Activated CD4-positive, alpha-beta T cell treated with anti-CD3 and anti-CD28 coated beads, Interleukin-2, amount 50 U/mL, for 4 hours (primary cell): ENCODE data around the gene SGCG.
"Not testable (repeated sequence)": the region's sequence is repeated elsewhere in the genome, so short reads cannot be mapped to it uniquely, and the experiment has no call there.

ENCODE experiments used
- DNase-seq, 2 experiments: peaks; one replicate each; pipeline ENCODE4 v3.0.0-alpha.2; 2020

The SGCG gene, protein sequence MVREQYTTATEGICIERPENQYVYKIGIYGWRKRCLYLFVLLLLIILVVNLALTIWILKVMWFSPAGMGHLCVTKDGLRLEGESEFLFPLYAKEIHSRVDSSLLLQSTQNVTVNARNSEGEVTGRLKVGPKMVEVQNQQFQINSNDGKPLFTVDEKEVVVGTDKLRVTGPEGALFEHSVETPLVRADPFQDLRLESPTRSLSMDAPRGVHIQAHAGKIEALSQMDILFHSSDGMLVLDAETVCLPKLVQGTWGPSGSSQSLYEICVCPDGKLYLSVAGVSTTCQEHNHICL

DNA sequence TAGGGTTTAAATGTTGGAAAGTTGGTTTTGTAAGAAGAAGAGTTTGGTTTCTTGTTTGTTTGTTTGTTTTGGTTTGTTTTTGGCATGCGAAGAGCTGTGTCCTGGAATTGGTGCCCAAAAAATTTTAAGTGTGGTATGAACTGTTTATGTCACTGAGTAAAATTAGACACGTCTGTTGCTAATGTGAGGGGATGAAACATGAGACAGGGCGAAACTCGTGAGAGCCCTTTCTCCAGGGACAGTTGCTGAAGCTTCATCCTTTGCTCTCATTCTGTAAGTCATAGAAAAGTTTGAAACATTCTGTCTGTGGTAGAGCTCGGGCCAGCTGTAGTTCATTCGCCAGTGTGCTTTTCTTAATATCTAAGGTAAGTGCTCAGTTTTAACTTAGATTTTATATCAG is at the start of gene SGCG:
TSS of gene SGCG (plus strand) at position 269 of the 400 bp plus-strand sequence. CDS start 22,716 bp downstream, outside the sequence.
- no peak for DNase-seq

DNA sequence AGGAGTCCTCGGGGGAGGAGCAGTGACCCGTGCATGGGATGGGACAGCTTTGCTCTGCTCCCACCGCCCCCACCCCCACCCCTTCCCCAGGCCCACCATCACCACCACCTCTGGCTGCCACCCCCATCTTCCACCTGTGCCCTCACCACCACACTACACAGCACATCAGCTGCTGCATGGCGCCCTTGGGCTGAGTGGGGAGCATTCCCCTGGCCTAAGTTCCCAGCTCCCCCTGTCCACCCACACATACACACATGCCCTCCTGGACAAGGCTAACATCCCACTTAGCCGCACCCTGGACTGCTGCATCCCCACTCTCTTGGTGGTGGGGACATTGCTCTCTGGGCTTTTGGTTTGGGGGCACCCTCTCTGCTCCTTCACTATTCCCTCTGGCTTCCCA is 46.2 kb upstream of the SGCG start:
- DNase-seq: no peak

DNA sequence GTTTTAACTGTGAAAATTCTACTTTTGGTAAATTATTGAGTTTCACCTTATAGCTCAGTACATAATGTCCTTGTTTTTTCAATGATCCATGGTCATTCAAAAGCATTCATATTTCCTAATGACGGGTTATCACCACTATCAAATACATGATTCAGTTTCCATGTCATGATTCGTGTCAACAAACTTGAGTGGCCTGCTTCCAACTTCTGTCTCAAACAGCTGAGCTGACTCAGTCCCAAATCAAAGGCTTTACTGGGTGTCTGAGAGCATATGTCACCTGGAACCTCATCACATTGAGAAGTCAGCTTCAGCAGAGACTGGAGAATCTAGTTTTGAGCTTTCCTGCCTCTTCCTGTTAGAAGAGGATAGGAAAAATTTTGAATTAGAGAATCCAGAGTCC is 40.3 kb upstream of the SGCG start:
- no peak for DNase-seq

DNA sequence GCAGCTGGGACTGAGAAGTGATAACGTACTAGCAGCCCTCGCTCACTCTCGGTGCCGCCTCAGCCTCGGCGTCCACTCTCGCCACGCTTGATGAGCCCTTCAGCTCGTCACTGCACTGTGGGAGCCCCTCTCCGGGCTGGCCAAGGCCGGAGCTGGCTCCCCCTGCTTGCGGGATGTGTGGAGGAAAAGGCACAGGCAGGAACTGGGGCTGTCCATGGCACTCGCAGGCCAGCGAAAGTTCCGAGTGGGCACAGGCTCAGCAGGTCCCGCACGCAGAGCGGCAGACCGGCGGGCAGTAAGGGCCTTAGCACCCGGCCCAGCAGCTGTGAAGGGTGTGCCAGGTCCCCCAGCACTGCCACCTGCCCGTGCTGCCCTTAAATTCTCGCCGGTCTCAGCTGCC is 38.8 kb upstream of the SGCG start:
- DNase-seq: no peak

DNA sequence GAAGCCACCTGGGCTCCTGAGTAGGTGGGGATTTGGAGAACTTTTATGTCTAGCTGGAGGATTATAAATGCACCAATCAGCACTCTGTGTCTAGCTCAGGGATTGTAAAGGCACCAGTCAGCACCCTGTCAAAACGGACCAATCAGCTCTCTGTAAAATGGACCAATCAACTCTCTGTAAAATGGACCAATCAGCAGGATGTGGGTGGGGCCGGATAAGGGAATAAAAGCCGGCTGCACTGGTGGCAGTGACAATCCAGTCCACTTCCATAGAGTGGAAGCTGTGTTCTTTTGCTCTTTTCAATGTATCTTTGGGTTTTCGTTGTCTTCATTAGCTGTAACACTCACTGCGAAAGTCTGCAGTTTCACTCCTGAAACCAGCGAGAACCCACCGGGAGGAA is 38.2 kb upstream of the SGCG start:
- DNase-seq: not testable (repeated sequence)

DNA sequence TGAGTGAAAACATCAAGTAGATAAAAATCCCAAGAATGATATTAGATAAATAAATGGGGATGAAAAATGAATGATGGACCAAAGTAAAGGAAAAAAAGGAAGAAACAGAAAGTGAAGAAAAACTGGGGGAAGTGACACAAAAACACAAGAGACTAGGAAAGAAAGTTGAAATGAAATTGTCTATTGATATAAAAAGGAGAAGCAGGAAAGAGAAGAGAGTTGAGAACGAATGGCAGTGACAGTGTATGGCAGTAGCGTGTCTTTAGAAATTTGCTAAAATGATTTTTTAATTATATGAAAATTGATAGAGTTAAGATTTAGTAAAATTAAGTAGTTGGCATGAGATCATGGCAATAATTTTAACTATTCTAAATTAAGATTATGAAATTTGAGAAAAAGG is 36.3 kb upstream of the SGCG start:
- DNase-seq: no peak

DNA sequence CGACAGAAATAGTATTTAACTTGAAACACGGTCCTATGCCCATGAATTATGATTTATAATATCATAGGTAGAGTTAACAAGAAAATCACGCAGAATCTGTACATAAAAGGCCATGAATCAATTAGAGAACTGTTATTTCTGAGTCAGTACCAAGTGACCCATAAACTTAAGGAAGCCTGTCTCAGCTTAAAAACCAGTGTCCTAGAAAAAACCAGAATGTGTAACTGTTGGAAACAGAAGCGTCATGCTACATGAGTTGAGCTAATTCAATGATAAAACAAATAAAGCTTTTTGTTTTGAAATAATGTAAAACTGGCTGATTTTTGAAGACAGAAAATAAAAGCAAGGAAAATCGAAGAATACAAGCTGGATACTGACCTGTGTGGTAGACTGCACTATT is 34.8 kb upstream of the SGCG start:
- DNase-seq: no peak

DNA sequence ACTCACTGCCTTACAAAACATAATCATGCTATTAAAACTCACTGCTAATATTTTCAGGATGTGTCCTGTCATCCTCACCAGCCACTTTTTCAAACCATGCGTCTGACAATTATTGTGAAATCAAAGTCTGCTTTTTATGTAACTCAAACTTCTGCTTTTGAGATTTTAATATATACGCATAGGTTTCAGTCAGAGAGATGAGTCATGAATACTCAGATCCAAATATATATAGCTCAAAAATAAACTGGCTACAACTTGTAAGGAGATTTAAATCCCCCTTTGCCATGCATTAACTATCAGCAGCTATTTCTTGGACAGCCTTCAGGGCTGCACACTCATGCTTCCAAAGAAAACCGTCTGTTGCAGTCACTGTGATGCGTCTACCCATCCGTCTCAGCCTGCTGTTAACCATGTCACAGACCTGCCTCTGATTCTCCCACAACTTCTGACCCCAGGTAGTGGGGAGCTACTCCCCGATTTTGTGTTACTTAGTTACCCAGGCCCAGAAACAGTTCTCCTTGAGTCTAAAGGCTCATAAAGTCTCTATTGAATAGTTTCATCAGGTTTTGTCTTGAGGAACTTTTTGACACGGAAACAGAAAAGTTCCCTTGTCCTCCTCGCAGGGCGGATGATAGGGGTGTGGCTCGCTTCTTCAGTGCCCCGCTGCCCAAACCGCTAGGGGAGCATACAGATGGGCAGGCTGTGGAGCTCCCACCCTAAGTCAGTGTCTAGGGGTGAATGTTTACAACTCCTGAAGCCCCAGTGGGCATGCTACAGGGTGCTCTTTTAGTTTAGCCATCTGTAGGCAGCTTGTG is 33.8 kb upstream of the SGCG start:
- no peak for DNase-seq

DNA sequence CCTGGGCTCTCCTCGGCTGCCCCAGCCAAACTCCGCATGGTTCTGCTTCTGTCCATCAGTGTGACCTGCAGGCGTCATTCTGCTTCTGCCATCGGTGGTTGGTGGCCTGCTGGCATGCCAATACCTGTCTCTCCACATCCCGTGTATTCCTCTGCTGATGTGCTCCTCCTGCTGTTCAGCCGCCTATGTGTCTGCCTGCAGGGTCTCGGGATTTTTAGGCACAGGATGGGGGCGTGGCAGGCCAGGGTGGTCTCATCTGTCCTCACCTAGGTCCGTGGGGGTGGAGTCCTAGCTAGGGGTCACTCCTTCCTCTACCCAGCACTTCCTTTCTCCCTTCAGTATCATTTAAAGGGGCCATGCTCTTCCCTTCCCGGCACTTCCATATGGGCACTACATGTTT is 33.0 kb upstream of the SGCG start:
- DNase-seq: no peak

DNA sequence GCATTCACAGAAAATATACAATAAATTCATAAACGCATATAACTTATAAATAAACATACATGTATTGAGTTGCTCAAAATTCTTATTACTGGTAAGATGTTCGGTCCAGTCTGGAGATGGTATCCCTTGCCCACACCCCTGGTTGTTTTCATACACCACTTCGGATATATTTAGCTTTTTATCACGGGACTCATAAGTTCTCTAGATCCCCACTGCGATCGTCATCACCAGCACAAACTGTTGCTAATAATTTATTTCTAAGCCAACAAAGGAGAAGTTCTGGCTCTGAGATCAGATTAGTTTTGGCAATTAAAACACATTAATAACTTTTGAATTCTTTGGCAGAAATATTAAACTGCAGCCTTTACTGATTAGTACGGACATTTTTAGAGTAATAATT is 23.0 kb upstream of the SGCG start:
- DNase-seq: no peak

DNA sequence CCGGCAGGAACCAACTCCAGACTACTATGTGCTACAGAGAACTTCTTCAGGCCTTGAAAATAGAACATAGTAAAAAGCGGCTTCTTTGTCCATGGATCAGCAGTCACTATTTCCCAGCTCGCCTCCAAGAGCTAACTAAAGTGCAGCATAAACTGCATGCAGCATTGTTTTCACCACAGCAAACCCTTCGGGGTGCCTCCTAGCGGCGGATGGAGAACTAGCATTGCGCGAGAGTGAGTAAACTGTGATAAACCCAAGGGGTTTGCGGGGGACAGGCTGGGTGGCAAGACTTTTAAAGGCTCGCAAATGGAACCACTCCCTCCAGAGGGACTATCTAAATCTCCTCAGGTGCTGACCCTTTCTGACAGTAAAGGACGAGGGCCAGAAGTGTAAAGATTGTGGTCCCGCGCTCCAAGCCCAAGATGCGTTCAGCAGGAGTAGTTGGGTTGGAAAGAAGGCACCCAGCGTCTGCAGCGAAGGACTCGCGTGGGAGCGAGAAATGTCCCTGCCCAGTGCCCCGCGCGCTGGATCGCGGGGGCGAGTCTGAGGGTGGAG is 21.5 kb upstream of the SGCG start:
- no peak for DNase-seq

DNA sequence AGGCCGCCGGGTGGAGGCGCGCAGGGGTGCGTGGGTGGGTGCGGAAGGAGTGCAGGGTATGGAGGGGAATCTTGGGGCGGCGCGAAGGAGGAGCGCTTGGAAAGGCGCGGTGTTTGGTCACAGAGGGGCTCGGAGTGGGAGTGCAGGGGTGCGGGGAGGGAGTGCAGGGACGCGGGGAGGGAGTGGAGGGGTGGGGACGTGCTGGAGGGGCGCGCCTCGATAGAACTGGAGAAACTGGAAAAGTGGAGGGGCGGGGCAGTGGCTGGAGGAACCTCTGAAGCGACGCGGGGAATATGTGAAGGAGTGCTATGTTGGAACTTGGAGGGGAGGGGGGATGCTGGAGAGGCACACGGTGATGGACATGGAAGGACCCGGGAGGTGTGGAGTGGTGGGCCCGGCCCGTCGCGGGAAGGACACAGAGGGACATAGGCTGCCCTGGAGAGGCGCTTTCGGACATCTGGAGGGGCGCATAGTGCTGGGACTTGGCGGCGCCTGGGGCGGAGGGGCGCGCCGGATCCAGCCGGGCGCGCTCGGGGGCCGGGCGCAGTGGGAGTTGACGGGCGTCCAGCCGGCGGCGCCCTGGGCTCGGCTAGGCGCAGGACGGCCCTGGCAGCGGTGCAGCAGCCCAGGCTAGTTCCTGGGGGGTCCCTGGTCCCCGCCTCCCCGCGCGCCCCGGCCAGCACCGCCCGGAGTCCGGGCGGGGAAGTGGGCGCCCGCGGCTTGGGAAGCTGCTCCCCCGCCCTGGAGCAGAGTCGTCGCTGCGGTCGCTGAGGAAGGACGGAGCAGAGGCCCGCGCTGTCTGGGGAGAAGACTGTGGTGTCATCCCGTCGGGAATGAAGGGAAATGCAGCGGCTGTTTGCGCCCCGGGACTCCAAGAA is 20.8 kb upstream of the SGCG start:
- DNase-seq: no peak

DNA sequence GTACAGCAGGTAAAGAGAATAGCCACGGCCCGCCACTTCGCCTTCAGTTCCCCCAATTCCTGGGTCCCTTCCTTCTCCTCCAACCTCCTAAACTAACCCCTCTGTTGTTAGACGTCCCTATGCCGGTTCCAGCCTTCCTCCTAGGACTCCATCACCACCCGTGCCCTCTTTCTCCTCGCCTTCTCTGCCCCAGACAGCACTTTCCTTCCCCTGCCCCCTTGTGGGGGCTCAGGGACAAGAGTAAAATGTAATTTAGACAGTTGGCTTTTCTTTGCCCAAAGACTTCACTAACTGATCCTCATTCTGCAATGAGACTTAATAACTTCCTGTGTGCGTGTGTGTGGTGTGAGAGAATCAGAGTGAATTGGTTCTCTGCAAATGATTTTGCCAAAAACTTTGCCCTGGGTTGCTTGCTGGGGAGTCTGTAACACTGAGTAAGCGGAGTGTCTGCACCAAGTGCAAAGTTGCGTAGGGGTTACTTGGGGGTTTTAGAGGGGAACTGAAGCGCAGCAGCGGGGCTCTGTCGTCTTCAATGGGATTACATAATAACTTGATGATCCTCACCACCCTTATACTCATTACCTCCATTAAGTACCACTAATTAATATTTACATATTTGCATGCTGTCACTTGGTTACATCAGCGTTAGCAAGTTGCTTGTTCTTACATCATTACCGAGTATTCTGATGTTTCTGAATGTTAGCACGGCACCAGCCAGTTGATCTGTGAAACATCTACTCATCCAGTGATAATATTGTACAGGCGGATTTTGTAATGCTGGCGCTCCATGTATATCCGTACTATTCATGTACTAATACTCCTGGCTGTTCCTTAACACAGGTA is 19.9 kb upstream of the SGCG start:
- no peak for DNase-seq

DNA sequence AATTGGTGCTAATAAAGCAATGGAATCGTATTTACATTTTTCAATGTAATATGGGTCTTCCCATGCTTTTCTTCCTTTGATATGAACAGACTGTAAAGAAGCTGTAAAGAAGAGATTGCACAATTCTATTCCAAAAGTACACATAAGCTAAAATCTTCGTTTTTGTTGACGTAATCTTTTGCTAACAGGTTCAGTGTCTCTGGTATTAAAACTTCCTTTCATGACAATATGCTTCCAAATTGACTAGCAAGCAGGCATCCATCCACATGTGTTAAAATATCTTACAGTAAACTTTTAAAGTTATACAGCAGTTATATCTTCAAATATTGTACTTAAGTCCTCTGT is 19.3 kb upstream of the SGCG start:
- DNase-seq: no peak

DNA sequence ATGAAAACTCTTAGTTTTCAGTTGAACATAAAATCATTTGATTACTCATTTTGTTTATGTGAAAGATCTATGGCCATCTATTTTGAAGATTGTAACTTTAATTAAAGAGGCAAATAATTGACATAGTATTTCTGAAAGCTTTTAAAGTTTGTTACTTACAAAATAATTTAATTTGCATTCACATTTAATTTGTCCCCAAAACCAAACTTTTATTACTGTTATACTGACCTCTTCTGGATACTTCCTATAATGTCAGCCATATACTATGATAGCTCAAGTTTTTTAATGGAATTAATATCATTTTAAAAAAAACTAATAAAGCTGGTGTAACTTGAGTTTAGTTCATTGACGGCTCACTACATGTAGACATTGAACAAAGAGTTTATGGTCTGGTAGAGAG is 4.9 kb upstream of the SGCG start:
- DNase-seq: no peak

DNA sequence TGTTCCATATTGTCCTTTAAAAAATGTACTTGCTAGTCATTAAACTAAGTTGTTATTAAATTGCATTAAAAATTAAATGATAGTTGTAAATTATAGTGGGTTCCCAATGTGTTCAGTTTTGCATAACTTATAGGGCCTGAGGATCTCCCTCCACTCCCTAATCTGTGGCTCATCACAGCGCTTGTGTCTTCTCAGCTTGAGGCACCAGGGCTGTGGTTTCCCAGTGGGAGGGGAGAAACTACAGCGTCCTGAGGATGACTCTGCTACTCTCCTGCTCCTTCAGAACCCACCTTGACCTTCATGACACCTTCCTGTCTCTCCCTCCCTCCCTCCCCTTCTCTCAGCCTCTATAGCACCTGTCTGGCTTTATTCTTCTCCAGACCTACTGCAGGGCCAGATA is 1.4 kb downstream of the SGCG start:
- DNase-seq: no peak

DNA sequence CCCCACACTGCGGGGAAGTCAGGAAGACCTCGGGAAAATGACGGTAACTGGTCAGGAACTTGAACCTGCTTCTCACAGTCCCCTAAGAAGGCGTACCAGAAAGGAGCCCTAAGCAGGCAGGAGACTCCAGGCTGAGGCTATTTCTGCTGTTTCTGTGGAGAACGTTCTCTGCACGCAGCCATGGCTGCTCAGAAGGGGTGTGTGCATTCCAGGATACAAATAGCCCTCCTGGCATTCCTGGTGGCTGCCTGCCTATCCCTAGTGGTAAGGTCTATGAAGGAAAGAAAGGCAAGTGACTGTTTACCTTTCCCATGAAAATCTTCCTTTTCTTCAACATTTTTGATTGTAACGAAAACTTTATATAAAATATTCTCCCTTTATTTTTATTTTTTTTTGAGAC is 2.5 kb downstream of the SGCG start:
- DNase-seq: no peak

DNA sequence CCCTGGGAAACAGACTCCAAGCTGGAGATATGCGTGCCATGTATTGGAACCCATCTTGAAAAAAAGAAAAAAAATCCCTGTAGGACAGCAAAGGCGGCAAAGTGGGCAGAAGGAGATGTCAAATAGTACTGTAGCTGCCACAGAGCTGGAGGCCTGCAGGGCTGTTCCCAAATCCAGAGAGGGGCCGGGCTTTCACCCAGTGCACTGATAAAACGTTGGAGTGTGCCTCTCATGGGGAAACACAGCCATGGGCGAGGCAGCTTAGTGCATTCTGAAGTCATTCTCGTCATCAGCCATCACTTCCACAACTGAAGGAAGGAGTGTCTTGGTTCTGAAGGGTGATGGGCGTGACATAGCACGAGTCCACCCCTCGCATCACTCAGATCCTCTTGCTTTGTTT is 4.8 kb downstream of the SGCG start:
- DNase-seq: no peak

DNA sequence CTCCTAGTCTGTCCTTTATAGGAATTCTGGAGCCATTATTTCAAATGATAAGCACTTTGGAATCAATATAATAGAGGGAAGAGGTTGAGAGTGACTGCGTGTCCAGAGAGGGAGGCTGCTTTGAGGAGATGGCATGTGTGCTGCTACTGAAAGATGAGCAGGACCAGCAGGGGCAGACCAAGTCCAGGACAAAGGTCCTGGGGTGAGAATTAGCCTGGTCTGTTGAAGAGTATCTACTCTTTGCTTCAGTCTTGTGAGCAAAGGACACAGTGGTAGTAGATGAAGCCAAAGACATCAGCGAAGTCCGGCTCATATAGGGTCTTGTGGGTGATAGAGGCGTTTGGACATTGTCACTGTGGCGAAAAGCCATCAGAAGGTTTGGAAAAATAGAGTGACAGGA is 21.1 kb downstream of the SGCG start:
- no peak for DNase-seq

DNA sequence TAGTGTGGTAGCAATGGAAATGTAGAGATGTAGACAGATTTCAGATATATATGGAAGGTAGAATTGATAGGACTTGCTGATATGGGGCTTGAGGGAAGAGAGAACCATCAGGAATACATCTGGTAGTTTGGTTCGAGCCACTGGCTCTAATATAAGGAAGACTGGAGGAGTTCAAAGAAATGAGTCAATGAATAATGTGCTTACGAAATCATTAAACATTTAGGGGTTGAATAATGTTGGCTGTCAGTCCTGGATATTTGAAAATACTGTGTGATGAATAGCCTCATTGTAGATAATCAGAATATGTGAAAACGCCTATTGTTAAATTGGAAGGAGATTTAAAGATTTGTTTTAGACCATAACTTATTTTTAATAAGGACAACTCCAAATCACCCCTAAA is 21.6 kb downstream of the SGCG start:
- no peak for DNase-seq

DNA sequence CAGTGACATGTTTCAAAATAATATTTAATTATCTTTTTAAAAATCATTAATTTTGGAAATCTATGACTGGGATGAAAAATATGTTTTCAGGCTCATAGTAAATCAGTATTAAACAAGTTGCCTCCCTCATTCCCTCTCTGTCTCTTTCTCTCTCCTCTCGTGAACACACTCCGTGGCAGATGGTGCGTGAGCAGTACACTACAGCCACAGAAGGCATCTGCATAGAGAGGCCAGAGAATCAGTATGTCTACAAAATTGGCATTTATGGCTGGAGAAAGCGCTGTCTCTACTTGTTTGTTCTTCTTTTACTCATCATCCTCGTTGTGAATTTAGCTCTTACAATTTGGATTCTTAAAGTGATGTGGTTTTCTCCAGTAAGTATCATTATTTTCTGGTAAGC is 22.7 kb downstream of the SGCG start:
- no peak for DNase-seq

DNA sequence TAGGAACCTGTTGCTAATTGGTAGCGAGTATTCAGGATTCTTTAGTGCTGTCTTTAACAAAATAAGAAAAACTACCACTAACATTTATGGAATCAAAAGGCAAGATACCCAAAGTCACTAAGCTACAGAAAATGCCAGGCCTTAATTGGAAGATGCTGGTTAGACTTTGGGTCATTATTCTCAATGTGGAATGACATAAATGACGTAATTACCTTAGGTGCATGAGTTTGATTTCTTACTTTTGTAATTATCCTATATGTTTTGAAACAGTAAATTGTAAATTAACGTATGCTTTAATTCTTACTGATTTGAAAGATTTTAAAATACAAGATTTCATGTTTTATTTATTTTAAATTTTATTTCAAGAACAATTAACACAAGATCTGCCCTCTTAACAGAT is 25.0 kb downstream of the SGCG start:
- DNase-seq: no peak

DNA sequence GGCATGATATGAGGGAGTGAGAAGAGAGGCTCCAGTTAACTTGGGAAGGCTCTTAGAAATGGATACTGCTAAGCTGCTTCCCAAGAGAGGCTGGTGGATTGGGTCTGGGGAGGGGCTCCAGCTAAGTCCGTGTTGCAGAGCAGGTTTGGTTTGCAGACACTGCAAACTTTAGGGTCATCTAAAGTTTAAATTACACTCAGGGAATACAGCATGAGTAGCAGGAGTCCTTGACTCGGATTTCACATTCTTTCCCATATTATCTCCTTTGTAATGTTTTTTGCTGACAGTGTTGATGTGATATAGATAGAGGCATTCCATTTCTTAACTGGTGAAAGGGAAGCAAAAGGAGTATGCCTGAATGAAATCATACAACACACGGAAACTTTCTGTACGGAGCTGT is 31.9 kb downstream of the SGCG start:
- DNase-seq: no peak
